Activated T-helper 9 cell treated with anti-CD3 and anti-CD28 coated beads, Interleukin-2, amount 50 U/mL, for 16 hours (primary cell): Measurements from ENCODE around the gene FAM83G.

Source experiments
- DNase-seq: peaks from one replicate; pipeline ENCODE4 v3.0.0-alpha.2; 2020; ENCODE audit warnings: low read depth

Gene FAM83G

GRCh38 chr17:18988546-18989173 lies 15.9 kb downstream of the FAM83G start:
- no peak for DNase-seq

DNA sequence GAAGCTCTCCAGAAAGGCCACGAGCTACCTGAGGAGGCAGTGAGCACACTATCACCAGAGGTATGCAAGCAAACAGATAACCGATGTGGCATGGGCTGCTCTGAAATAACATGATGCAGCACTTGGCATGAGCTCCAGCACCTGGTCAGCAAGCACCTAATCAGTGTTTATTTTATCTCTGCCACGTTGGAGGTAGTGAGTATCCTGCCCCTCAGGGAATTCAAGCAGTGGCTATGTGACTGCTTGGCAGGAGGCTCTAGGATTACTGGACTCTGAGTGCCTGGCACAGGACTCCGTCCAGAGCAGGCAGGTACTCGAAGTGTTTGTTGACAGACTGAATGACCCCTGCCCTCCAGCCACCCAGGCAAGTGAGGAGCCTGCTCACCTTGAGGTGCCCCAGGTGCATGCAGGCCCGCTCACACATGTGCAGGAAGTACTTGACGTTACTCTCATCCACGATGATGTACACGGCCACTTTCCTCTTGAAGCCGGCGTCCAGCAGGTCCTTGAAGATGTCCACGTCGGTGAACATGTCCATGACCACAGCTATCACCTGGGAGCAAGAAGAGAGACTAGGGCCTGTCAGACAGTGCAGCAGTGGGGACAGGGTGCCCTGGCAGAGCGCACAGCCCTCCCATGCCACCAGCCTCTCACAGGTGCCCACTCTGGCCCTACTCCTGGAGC lies 16.6 kb downstream of the FAM83G start:
- no peak for DNase-seq

- no peak for DNase-seq
Measured at GRCh38 chr17:18987230-18987610, 17.3 kb downstream of the FAM83G start.

DNA sequence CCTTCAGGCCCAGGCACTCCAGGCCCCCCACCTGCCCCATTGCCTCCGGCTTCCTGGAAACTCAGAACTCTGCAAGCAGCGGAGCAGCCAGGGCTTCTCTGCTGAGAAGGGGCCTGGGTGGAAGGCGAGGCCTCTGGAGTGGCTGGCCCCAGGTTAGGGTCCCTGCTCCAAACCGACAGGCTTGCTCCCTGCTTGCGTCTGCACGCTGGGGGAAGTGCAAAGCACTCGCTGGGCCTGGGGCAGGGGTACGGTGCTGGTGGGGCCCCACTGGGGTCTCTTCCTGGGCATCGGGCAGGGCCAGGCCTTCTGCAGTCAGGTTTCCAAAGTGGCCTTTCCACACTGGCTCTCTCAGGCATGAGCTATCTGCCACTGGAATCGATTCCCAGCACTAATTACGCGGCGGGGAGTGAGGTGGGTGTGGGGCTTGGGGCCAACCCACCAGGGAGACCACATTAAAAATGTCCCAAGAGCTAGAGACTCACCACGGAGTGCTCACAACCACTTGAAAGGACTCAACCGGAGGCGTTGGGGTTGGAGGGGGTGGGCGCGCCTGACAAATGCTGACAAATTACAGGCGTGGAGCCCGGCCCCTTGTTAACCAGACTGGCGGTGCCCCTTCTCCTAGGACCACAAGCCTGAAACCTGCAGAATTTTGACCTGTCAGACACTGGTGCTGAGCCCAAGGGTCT lies 17.9 kb downstream of the FAM83G start:
- no peak for DNase-seq

DNA sequence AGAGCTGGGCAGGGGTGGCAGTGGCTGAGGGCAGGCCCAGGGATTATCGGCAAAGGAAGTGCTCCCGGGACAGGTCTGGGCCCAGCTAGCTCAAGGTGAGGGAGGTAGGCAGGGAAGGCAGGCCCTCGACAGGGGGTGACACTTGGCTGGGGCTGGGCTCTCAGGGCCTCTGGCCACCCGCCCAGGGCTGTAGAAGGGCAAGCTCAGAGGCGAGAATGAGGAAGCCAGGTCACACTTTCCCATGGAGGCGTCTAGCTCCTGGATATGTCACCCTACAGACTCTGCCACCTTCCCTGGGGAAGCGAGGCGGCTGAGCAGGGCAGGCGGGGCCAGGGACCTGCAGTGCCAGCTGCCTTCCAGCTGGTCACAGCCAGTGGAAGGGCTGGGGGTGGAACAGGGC lies 19.1 kb downstream of the FAM83G start:
- no peak for DNase-seq

GRCh38 chr17:18984273-18985114 lies 20.1 kb downstream of the FAM83G start:
- no peak for DNase-seq

DNA sequence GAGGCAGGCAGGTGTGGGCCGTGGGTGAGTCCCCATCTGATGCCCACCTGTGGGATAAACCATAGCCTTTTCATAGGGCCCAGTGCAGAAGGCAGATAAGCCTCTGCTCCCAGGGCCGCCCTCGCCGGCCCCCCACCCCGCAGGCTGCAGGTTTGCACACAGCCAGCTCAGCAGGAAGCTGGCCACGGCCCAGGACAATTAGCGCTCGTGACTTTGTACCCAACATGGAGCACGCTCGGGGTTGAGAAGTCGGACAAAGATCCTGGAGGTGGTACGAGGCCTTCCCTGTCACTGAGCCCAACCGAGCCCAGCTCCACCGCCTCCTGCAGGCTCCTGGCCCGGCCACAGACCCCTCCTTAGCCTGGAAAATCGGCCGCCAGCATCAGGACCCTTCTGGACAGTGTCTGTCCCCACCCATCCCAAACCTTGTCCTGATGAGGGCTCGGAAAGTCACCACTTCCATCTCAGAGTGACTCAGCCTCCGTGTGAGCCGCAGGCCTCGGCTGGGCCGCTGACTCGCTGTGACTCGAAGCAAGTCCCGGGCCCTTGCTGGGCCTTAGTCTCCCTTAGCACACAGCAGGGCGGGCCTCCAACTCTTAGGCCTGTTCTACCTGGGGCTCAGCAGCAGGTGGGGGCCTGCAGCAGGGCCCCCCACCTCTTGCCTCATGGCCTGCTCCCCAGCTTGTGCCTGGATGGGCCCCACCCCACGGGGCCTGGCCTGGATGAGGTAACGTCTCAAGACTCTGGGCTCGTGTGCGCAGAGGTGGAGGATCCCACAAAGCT lies 22.7 kb downstream of the FAM83G start:
- DNase-seq: no peak

DNA sequence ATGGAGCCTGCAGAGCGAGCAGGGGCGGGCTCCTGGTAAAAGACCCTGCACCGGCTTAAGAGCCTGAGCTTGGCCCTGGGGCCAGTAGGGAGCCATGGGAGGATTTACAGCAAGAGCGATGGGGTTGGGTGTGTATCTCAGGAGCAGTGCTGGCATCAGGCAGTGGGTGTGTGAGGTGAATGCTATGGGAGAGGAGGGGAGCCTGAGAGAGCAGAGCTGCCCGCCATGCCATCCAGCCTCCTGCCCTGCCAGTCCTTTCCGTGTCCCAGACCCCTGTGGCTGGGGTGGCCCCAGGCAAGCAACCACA lies 23.3 kb downstream of the FAM83G start:
- DNase-seq: no peak

DNA sequence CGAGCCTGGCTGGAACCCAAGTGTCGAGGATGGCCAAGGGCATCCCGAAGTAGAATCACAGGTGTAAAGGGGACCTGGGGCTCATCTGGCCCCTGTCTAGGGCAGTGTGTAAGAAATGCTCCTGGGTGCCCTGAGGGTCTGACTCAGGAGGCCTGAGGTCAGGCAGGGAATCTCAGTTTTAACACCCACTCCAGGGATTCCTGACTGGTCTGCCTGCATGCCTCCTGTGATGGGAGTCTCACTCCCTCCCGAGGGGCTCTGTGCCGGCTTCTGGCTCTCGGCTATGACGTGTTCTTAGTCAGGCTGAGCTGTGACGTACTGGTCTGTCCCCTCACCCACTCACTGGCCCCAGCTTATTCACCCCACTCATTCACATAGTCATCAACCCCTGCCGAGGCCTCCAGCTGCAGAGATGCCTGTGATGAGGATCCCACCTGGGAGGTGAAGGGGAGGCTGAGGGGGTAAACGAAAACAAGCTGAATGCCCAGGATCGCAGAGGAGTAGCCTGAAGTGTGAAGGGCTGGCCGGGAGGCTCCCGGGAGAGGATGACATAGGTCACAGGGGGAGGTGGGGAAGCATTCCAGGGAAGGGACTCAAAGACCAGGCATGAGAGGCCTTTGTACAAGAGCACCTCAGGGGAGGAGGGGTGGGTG lies 23.8 kb downstream of the FAM83G start:
- DNase-seq: no peak

- DNase-seq: no peak
Measured at GRCh38 chr17:18978655-18979054, 25.9 kb downstream of the FAM83G start.

GRCh38 chr17:18978050-18978449 lies 26.5 kb downstream of the FAM83G start:
- DNase-seq: no peak

DNA sequence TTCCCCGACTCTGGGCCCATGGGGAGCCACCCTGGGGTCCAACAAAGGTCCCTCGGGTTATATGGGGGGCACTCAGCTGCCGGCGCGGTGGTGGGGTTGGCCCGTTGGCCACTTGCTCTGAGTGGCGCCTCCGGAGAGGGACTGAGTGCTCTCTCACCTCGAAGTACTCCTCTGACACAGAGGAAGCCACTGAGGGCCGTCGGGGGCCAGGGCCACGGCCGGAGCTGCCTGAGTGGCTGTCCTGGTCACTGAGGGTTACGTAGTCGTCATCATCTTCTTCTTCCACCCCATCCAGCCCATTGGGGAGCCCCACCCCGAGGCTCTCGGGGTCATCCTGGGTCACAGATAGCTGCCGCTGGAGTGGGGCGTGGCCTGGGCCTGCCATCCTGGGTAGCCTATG lies 26.9 kb downstream of the FAM83G start:
- no peak for DNase-seq

GRCh38 chr17:18977021-18977420 lies 27.5 kb downstream of the FAM83G start:
- no peak for DNase-seq

GRCh38 chr17:18976201-18976600 lies 28.4 kb downstream of the FAM83G start:
- no peak for DNase-seq

- DNase-seq: no peak
Measured at GRCh38 chr17:18975597-18975996, 29.0 kb downstream of the FAM83G start.

DNA sequence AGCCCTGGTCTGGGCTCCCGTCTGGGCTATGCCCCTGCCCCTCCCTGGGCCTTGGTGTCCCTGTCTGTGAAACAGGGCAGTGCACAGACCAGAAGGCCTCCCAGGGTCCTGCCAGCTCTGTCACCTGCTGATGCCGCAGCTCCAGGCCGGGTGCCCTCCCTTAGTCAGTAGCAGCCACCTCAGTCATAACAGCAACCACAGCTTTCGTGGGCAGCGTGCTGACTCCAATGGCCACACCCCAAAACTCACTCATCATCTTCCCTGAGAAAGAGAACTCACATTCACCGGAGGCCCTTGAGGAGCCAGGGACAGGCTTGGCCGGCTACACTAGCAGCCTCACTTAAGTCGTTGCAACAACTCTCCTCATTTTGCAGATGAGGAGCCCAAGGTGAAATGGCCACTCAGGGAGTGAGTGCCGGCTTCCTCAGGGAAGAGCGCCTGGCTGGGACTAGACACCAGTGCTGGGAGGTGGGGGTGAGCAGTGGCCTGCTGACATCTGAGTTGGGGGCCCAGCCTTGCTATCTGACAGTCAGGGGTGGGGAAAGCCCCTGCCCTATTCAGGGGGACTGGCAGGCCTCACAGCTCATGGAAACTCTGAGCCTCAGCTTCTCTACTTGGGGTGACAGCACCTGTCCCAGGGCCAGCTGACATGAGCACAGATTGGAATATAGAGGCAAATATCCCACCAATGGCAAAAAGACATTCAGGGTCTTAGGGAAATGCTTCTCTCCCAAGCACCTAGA lies 30.0 kb downstream of the FAM83G start:
- no peak for DNase-seq

GRCh38 chr17:18971801-18972200 lies 32.8 kb downstream of the FAM83G start:
- DNase-seq: no peak

DNA sequence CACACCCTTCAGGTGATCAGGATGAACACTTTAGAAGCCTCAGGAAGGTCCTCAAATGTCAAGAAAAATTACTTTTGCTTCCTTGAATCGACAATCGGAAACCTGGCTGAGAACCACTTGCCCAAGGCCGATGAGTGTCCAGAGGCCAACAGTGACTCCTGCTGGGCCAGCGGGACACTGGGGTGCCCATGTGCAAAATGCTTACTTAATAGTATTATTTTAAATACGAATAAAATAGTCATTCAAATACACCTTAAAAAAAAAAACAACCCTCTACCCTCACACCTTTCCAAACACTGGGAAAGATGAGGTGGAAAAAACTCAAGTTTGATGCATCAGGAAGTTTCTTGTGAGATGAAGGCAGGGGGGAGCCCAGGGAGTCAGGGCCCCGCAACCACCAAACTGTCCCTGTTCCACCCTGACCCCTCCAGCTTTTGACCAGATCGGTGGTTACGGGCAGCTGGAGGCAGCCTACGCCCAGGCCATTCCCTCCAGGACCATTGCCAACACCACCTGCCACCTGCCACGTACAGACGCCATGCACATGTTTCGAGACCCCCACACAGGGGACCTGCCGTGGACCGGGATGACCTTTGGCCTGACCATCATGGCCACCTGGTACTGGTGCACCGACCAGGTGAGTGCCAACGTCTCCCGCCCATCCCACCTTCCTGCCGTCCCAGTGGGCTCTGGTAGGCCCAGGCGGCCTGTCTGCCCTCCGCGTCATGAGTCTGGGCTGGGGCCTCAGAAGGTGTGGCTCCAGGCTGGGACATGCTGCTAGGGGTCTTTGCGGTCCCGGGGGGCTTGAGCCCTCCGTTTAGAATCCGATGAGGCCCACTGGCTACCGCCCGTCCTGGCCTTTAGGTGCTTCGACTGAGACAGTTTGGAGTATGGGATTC lies 33.7 kb downstream of the FAM83G start:
- no peak for DNase-seq
